ENCODE measurements around the gene MDP1.

GRCh38 chr14:24263848-24264247 lies 48.0 kb upstream of the MDP1 start:
- TF ChIP-seq CTCF (IDR thresholded peaks at IDR 0.05) (no peak), RAD21 (conservative IDR thresholded peaks at IDR 0.05 in 1 of 2, IDR thresholded peaks at IDR 0.05 in 1 of 2) (no peak), ESRRA (IDR thresholded peaks at IDR 0.05; ENCODE audit: borderline replicate concordance, low read length) (no peak), MAX (IDR thresholded peaks at IDR 0.05) (no peak)
